Coronary artery (tissue), 2 donors: ENCODE data around the gene UNKL.

Source experiments
- DNase-seq: peaks from one replicate; pipeline ENCODE4 v3.0.0-alpha.2; 2017; ENCODE audit warnings: low spot score
- H3K27ac ChIP-seq, 2 donors: fragments of 200-600 bp; sonication (generic); one replicate each; pipeline ENCODE4 v1.5.1; 2016 to 2019
- H3K4me3 ChIP-seq: fragments of 200-600 bp; sonication (generic); 2 replicates; pipeline ENCODE4 v1.5.1; 2016; ENCODE audit warnings: mild to moderate bottlenecking, moderate library complexity
- TF ChIP-seq, protein P1 (sequence below): fragments of 200-600 bp; sonication (generic); IDR thresholded peaks from one replicate; pipeline ENCODE4 v1.5.1; 2019; ENCODE audit warnings: antibody characterized with exemption

UNKL gene

GRCh38 chr16:1335211-1335971 lies 79.1 kb downstream of the UNKL start:
- no peak overlapping the region for H3K27ac ChIP-seq
- H3K4me3 ChIP-seq: no peak overlapping the region

DNA sequence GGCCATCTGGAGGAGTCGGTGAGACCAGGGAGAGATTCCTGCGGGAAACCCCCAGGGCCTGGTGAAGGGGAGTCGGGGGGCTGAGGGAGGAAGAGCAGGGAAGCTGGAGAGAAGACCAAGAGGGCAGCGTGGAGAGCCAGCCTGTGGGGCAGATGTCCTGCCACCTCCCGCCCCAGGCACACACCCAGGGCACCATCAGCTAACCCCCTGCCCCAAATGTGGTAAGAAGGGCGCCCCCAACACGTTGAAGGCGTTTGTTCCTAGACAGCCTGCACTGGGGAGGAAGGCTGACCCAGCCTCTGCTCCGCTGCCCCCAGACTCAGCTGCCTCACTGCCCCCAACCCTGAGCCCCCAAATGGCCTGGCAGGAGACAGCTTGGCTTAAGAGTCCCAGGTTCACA lies 79.8 kb downstream of the UNKL start:
- Histone ChIP-seq H3K4me3 (no peak overlapping the region), H3K27ac (no peak overlapping the region)
- DNase-seq: no peak
- TF ChIP-seq, protein P1, sequence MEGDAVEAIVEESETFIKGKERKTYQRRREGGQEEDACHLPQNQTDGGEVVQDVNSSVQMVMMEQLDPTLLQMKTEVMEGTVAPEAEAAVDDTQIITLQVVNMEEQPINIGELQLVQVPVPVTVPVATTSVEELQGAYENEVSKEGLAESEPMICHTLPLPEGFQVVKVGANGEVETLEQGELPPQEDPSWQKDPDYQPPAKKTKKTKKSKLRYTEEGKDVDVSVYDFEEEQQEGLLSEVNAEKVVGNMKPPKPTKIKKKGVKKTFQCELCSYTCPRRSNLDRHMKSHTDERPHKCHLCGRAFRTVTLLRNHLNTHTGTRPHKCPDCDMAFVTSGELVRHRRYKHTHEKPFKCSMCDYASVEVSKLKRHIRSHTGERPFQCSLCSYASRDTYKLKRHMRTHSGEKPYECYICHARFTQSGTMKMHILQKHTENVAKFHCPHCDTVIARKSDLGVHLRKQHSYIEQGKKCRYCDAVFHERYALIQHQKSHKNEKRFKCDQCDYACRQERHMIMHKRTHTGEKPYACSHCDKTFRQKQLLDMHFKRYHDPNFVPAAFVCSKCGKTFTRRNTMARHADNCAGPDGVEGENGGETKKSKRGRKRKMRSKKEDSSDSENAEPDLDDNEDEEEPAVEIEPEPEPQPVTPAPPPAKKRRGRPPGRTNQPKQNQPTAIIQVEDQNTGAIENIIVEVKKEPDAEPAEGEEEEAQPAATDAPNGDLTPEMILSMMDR: no peak

More at GRCh38 chr16:1335211-1335971, 79.1 kb downstream of the UNKL start:
- TF ChIP-seq, protein P1: no peak
- no peak for DNase-seq

DNA sequence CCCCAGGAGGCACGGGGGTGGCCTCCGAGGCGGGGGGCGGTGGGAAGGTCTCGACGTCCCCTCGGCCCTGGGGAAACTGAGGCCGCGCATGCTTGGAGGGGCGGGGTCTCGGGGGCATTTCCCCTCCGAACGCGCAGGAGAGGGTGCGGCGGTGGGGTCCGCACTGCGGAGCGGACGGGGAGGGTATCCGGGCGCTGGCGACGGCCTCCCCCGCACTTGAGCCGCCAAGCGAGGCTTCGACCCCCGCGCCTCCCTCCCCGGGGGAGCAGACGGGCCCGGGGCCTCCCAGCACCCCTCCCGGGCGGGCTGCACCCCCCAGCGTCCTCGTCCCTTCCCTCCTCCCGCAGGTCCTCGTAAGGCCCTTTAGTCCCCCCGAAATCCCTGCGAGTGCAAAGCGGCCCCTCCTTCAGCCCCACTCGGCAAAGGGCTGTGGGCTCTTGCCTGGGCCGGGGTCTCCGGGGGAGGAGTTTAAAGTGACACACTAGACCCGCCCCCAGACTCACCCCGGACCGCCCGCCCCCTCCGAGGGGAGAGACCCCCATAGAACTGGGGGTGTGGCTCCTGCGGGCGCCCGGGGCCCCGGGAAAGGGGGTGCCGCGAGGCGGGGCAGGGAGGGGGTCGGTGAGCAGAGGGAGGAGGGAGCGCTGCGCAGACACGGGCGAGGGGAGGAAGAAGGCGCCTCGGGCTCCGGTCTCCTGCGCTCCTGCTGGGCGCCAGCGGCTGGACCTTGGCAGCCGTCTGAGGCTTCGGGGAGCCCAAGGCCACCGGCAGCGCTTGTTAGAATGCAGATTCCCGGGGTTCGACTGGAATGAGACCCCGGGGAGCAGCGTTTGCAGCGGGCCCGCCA lies 80.4 kb downstream of the UNKL start:
- no peak for DNase-seq
- no peak overlapping the region for H3K27ac ChIP-seq
- peak overlapping the region; percentile 70 for H3K4me3 ChIP-seq
- TF ChIP-seq, protein P1: no peak

DNA sequence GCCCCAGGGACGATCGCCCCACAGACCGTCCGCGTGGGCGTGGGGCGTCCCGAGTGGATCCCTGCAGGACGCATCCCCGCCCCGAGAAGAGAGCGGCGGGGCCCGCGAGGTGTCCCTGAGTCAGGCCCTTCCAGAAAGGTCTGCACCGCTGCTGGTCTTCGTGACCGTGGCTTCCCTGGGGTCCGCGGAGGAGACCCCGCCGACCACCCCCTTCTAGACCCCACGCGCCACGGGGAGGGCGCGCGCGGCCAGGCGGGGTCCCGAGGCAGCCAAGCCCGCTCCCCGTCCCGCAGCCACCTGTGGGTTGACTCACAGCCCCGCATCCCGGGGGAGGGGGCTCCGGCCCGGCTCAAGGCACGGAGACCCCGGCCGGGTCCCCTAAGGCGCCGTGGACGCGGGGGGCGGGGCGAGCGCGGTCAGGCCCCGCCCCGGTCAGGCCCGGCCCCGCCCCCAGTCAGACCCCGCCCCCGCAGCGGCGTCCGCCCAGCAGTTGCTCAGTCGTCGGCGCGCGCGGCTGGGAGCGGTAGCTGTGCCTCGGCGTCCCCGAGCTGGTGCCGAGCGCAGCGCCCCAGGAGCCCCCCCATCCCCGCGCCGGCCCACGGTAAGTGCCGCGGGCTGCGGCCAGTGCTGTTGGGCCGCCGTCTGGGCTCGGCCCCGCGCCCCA lies 81.2 kb downstream of the UNKL start, which contains the start of gene BAIAP3:
Gene BAIAP3, plus strand, starts transcription at position 497 of the 664 bp plus-strand sequence. CDS start 4,905 bp downstream, outside the sequence.
- TF ChIP-seq, protein P1: no peak

DNA sequence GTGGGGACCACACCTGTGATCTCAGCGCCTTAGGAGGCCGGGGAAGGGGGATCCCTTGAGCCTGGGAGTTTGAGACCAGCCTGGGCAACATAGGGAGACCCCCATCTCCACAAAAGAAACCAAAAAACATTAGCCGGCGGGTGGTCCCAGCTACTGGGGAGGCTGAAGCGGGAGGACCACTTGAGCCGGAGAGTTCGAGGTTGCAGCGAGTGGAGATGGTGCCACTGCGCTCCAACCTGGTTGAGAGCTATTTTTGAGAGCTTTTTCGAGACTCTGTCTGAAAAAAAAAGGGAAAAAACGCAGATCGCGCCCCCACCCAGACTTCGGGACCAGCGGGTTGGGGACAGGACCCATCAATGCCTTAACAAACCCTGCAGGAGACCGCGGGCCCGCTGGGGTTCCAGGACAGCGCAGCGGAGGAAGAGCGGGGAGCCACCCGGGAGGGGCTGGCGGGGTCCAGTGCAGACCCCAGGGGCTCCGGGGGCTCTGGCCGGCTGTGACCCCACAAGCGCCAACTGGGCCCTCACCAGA lies 81.8 kb downstream of the UNKL start:
- no peak for DNase-seq
- H3K4me3 ChIP-seq: peak overlapping the region; percentile 70
- TF ChIP-seq, protein P1: no peak
- no peak overlapping the region for H3K27ac ChIP-seq

More for the DNA sequence above, 81.2 kb downstream of the UNKL start, which contains the start of gene BAIAP3:
- DNase-seq: no peak
- H3K27ac ChIP-seq: no peak within 1 kb of the TSS
- H3K4me3 ChIP-seq: peak within 1 kb of the TSS; percentile 70

GRCh38 chr16:1331712-1332617 lies 82.5 kb downstream of the UNKL start:
- TF ChIP-seq, protein P1: no peak
- Histone ChIP-seq H3K27ac (no peak overlapping the region), H3K4me3 (peak overlapping the region; percentile 70)
- no peak for DNase-seq
